Suprapubic skin (tissue), 4 donors: ENCODE results near the gene ATP5MC2.

Experiments
- EP300 ChIP-seq: sonication (generic); formaldehyde crosslinking; IDR thresholded peaks from one replicate; pipeline ENCODE4 v1.6.1; 2017; ENCODE audit warnings: antibody characterized with exemption
- POLR2A ChIP-seq, 2 donors: fragments of 450-650 bp; IDR thresholded peaks; one replicate each; pipeline ENCODE4 v1.6.1; 2017; ENCODE audit warnings: antibody characterized with exemption in 2 of 2, mild to moderate bottlenecking in 2 of 2, moderate library complexity in 2 of 2
- POLR2AphosphoS5 ChIP-seq, 3 donors: sonication (generic); formaldehyde crosslinking; IDR thresholded peaks; one replicate each; pipeline ENCODE4 v1.6.1; 2017; ENCODE audit warnings: antibody characterized with exemption in 3 of 3
- TF ChIP-seq, protein P1 (sequence below), 2 donors: fragments of 200-600 bp in 1 of 2; fragments of 450-650 bp in 1 of 2; sonication (generic) in 1 of 2; IDR thresholded peaks; one replicate each; pipeline ENCODE4 v1.5.1; 2016 to 2019; ENCODE audit warnings: antibody characterized with exemption in 2 of 2, mild to moderate bottlenecking in 1 of 2, moderate library complexity in 1 of 2

GRCh38 chr12:53701518-53702264, 25.8 kb upstream of the ATP5MC2 start:
- TF ChIP-seq, protein P1, sequence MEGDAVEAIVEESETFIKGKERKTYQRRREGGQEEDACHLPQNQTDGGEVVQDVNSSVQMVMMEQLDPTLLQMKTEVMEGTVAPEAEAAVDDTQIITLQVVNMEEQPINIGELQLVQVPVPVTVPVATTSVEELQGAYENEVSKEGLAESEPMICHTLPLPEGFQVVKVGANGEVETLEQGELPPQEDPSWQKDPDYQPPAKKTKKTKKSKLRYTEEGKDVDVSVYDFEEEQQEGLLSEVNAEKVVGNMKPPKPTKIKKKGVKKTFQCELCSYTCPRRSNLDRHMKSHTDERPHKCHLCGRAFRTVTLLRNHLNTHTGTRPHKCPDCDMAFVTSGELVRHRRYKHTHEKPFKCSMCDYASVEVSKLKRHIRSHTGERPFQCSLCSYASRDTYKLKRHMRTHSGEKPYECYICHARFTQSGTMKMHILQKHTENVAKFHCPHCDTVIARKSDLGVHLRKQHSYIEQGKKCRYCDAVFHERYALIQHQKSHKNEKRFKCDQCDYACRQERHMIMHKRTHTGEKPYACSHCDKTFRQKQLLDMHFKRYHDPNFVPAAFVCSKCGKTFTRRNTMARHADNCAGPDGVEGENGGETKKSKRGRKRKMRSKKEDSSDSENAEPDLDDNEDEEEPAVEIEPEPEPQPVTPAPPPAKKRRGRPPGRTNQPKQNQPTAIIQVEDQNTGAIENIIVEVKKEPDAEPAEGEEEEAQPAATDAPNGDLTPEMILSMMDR (IDR thresholded peaks at IDR 0.05) = peak; percentile 81 to 89
- no peak for TF ChIP-seq POLR2A (IDR thresholded peaks at IDR 0.05)
- no peak for TF ChIP-seq EP300
- no peak for TF ChIP-seq POLR2AphosphoS5 (IDR thresholded peaks at IDR 0.05)
